CD4-positive, alpha-beta T cell treated with Interleukin-17A for 1 hour (primary cell): Measurements from ENCODE around the gene VSTM4.

Experiments used
- DNase-seq: peaks from one replicate; pipeline ENCODE4 v3.0.0-alpha.2; 2020

The VSTM4 gene, protein sequence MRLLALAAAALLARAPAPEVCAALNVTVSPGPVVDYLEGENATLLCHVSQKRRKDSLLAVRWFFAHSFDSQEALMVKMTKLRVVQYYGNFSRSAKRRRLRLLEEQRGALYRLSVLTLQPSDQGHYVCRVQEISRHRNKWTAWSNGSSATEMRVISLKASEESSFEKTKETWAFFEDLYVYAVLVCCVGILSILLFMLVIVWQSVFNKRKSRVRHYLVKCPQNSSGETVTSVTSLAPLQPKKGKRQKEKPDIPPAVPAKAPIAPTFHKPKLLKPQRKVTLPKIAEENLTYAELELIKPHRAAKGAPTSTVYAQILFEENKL

DNA sequence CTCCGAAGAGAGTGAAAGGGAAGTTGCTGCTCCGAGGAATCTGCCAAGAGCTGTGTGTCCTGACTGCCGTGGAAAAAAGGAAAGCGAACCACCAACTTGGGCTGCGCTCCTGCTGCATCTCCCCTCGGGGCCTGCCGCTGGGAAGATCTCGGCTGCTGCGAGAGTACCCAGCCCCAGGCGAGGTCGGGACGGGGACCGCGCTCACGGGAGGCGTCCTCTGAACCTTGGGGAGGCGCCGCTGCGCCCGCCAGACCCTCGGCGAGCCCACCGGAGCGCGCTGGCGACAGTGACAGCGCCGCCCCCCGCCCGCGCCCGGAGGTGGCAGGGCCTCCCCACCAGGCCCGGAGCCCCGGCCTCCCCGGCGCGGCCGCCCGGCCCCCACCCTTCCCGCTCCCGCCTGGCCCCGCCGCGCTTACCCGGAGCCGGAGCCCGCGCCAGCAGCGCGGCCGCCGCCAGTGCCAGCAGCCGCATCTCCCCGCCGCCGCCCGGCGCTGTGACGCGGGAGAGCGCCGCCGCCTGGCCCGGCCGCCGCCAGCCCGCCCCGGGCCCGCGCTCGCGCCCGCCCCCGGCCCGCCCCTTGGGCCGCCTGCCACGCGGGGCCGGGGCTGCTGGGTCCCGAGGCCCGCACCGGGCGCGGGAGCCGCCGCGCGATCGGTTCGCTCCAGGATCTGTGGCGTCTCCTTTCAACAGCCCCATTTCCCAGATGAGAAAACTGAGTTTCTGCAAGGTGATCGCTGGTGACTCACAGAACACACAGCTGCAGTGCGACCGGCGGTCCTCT, at the start of gene VSTM4:
Gene VSTM4, minus strand, starts transcription at position 508 of the 781 bp plus-strand sequence. Its CDS starts 37 bp downstream, at position 471.
- no peak for DNase-seq

DNA sequence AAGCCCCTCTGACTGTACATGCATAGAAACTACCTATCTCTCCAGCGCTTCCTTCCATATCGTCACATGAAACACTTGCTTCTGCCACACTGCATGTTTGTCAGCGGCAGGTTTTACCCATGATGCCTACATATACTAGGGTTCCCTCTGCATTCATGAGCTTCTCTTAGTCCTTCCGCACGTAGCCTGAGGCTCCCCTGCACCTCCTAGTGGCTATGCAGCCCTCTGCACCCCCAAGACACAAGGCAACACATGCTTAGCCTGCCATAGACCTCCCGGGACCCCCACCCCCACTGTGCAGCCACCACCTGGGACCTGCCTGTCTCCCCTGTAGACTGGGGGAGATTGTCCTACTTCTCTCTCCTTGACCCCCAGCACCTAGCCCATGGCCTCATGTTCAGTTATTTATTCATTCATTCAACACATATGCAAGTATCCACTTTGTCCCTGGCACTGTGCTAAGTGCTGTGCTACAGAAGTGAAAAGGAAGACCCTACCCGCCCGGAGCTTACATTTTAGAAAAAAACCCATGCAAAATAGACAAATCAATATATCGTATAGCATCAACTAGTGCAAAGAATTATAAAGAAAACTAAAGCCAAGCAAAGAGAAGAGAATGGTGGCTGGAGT, 49.4 kb upstream of the VSTM4 start:
- peak; percentile 42 for DNase-seq

DNA sequence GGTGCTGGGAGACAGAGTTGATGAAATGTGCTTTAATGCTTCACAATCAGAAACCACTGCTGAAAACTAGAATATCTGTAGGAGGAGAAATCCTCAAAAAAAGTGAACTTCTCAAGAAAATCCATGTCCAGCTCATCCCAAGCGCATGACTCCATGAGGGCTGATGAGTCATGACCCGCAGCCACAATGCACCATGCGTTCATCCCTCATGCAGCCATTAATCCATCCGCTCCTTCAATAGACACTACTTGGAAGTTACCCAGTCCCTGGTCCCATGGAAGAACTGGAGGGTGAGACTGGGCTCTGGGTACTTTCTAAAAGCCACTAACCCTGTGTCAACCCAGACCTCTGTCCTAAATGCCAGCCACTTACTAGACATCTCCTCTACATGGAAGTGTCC, 48.4 kb upstream of the VSTM4 start:
- DNase-seq = no peak

DNA sequence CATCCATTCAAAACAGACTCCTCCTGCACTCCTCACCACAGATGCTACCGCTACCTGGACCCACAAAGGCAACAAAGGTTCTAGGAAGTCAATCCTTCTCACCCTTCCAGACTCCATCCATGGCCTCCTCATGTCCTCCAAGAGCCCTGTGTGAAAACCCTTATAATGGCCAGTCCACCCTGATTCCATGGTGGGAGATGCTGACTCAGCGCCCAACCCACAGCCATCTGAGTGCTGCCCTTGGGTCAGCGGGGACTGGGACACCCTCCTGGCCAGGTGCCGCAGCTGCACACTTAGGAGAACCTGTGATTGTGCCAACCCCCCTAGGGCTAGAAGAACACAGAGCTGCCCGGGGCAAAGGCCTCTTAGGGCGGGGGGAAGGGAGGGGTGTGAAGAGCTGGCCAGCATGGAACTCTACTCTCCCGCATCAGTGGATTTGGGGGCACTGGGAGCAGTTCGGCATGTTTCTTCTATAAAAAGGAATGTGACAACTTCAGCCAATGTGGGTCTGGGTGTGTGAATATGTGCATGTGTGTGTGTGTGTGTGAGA, 47.5 kb upstream of the VSTM4 start:
- DNase-seq = no peak

DNA sequence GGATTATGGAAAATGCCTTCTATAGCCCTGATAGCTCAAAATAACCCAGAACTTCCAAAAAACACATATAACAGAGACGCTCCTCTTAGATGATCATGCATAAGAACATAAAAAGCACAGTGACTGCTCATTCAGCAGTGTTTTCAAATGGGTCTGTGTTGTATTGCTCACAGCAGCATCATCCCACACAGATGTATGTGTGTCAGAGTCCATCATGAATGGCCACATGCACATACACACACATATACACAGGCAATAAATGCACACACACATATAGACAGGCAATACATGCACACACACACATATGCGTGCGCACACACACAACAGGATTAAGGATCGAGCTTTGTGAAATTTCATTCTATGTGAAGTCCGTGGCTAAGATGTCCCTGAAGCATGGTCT, 46.7 kb upstream of the VSTM4 start:
- DNase-seq = no peak

DNA sequence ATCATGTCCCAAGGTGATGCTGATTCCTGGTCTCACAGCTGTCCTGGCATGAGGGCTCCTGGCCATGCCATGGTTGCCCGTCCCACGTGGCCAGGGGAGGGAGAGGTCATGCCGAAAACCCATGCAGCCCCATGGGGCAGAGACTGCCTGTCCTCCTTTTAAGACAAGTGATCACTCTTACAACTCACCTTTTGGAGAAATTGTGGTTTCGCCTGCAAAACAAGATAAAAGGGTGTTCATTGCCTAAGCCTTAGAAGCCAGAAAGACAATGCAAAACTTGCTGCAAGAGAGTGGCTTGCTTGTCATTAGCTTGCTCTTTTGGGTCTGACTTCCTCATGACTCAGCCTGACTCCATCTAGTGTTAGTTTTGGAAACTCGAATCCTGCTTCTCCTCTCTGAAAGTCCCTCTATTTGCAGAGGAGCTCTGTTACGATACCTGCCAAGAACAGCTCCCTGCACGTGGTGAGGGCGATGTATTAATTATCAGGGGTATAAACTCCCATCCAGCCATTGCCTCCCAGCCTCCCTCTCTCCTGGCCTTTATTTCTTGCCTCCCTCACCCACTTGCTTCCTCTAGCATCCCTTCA, 46.2 kb upstream of the VSTM4 start:
- no peak for DNase-seq

DNA sequence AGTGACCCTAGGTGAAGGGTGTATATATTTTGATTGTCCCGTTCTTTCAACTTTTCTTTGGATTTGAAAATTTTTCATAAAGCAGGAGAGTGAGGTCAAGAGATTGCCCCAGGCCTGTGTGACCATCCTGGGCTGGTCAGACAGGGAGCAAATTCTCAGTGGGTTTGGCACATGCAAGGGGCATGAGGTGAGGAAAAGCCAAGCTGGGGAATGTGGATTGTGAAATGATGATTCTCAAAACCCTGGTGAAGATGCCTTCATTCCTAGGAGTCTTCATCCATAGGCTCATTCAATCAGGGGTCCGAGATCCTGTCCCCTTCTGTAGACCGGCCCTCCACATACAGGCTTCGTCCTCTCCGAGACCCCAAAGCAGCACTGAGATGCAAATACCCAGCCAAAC, 45.5 kb upstream of the VSTM4 start:
- no peak for DNase-seq

DNA sequence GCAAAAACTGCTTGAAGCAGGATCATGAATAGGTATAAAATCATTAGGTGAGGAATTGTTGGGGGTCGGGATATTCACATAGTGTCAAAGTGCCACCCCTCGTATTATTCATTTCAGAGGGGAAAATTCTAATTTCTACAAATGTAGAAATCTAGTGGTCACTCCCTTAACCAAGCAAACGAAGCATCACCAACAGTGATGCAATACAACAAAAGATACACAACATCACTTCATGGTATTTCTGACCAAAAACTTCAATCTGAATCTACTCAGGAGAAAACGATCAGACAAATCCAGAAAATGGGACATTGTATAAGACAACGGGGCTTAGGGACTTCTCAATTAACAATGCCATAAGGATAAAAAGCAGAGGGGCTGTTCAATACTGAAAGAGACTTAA, 44.8 kb upstream of the VSTM4 start:
- DNase-seq = no peak

DNA sequence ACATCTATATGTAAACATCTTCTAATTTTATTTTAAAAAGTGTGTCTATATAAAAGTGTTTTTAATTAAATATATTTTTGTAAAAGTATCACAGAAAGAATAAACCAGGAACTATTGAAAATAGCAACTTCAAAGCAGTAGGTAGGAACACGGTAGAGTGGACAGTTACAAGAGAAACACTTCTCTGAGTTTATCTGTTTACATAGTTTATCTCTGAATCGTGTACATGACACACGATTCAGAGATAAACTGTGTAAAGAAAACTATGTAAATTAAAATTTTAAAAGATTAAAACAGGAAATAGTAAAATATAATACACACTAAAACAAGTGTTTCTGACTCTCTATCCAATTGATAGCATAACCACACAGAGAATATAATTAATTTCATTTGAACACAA, 43.6 kb upstream of the VSTM4 start:
- no peak for DNase-seq

DNA sequence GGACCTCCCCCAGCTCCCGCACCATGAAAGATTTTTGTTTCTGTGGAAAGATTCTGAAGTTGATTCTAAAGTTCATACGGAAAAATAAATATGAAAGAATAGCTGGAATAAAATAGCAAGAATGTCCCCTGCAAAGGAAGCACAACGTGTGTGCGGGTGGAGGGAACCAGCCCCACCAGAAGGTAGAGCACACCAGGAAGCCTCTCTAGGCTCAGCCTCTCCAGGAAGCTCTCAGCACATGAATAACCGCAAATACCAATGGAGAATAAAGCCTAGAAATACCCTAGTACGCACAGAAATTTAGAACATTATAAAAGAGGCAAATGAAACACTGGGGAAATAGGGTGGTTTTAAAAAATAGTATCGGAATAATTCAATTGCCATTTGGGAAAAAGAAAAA, 43.1 kb upstream of the VSTM4 start:
- DNase-seq = no peak

DNA sequence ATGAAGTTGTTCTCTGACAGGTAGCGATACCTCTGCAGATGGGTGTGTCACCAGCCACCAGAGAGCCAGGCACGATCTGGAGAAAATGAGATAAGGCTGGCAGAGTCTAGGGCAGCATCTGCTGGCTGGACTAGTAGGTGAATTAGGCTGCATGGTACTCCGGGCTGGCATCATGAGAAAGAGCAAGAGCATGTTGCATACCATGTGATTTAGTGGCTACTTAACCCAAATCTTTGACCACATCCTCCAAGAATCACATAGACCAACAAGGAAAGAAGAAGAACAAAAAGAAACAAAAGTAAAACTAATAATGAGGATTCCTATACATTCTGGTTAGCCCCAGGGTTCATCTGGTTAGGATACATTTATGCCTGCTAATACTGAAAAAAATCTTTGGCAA, 41.9 kb upstream of the VSTM4 start:
- peak; percentile 3 for DNase-seq

DNA sequence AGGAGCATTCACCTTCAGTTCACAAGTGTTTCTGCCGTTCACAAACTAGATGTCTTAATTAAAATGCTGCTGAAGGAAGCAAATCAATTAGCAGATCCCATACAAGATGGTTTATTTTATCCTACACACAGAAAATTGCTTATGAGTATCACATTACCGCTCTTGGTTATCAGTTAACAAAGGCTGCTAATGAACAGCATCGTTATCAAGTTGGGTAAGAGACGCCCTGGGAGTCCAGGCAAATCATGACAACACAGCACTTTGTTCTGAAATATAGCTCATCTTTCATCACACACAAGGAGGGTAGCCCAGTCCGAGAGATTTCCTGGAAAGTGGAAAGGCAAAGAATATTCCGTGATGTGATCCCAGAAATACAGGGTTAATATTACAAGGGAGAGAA, 39.3 kb upstream of the VSTM4 start:
- no peak for DNase-seq

DNA sequence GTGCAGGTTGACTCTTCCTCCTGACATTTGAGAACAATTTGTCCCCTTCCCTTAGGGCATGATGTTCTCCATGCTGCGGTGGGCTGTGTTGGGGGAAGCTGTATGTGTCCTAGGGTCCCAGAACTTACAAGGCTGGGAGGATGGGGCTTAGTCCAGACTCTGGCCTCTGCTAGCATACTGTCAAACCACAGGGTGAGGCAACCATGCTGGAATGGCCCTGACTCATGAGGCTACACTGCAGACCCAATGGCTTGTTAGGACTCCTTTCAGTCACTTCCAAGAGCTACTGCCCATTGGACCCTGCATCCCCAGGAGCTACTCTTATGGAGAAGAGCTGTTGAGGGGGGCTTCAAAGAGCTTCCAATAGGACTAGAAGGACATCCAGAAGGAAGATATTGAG, 38.6 kb upstream of the VSTM4 start:
- no peak for DNase-seq

DNA sequence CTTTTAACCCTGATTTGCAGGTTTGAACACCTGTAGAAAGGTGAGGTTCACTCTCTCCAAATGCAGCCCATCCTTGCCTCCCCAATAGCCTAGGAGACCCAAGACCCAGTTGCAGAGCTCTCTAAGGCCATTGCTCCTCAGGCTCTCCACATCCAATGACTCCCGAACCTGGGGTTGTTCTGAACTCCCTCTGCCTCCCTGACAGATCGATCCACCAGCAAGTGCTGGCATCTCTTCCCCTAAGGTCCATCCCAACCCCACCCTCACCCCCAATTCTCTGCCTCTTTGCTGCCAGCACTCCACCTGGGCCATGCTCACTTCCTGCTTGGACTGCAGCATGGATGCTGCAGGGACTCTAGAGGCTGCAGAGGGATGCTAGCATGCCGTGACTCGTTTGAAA, 37.8 kb upstream of the VSTM4 start:
- DNase-seq = no peak

DNA sequence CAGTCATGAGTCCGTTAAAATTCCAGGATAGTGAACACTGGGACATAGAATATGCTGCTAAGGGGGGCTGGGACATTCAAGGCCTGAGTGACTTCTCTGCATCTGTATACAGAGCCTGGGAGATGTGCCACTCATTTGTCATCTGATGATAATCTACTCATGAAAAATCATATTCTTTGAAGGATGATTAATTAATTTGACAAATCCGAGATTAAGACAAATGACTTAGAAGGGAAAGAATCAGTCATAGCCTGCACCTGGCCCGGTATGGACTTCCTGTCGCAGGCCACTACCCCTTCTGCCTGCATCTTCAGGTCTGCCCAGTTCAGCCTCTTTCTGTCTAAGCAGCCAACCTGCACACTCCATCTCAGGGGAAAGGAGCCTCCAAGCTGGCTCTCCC, 37.3 kb upstream of the VSTM4 start:
- no peak for DNase-seq

DNA sequence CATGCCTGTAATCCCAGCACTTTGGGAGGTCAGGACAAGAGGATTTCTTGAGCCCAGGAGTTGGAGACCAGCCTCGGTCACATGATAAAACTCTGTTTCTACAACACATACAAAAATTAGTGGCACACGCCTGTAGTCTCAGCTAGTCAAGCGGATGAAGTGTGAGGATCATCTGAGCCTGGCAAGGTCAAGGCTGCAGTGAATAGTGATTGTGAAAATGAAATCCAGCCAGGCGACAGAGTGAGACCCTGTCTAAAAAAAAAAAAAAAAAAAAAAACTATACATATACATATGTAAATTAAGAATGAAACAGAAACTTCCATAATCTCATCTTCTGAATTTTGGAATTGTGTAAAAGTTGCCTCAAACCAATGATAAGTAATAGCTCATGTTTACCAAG, 36.7 kb upstream of the VSTM4 start:
- no peak for DNase-seq

DNA sequence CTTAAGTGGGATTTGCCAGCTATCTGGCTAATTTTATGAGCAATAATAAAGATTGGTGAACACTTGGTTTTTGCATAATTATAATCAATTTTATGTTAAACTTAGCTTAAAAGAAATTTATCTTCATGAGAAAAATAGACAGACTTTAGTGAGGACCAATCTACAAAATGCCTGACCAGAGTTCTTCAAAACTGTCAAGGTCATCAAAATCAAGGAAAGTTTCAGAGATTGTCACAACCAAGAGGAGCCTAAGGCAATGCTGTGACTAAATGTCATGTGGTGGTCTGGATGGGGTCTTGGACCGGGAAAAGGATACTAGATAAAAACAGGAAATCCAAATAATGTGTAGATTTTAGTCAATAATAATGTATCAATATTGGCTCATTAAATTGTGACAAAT, 36.2 kb upstream of the VSTM4 start:
- DNase-seq = no peak

DNA sequence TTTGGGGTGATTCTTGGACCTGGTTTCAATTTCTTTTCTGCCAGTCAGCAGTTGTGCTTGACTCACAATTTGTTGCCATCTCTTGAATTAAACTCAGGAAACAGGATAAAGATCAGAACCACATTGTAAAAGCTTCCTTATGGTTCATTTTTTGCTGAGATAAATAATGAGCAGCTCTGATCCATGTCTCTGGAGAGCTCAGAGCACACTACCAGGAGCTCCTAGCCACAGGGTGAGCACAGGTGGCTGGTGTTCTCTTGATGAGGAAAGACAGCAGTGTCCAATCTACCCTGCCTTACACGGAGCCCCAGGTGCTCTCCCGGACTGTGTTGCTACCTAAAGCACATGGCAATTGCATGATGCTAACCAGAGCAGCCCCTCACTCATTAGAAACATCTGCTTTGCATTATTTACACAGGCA, 35.7 kb upstream of the VSTM4 start:
- DNase-seq = no peak

DNA sequence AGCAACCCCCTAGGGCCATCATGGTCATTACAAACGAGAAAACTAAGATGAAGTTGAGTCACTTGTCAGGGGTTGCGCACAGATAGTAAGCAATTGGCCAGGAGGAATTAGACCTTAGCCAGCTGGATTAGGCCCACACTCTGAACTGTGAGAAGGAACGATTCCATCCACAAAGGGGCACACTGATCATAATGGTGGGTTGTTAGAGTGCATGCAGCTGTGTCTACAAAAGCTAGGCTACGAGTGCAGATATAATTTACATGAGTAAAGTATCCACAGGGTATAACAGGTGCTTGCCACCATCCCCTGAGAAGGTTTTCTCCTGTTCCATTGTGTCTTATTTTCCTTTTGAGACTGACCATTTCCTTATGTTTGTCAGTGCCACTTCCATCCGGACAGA, 35.1 kb upstream of the VSTM4 start:
- no peak for DNase-seq

DNA sequence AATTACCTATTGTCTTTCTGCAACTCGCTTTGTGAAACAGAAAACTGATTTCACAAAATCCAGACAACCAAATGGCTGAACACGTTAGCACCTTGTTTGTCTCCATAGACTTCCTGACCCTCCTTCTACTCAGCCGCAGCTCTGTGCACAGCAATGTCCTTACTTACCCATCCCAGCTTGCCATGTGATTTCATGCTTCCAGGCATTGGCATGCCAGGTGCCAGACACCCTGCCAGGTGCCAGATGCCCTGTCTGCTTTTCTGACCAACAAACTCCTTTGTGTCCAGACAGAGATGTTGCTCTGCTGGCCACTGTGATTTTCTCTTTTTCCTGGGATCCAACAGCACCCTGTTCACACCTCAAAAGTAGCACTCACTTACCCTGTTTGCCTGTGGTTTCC, 34.6 kb upstream of the VSTM4 start:
- no peak for DNase-seq

DNA sequence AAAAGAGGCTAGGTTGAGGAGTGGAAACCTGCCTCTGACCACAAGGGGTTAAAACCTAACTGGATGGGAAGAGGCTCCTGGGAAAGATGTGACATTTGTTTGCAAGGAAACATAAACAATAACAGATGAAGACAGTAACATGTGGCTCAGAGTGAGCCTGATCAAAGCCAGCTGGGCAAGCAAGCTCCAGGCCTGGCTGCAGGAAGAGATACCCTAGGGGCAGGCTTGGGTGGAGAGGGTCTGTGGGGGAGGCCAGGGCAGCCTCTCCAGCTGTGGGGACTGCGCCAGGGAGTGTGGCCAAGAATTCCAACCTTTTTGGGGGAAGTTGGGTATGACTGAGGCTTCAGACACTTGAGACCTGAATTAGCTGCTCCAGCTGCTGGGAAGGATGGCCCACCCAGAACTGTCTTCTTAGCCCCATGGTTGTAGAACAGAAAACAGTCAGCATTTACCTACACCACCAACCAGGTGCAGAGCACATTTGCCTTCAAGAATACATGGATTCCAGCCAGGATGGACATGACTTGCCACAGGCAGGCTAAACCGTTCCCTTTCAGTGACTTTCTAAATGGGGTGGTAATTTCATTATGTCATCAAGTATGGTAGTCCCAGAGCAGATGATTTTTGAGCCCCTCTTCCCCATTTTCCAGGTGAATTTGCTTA, 28.9 kb upstream of the VSTM4 start:
- no peak for DNase-seq

DNA sequence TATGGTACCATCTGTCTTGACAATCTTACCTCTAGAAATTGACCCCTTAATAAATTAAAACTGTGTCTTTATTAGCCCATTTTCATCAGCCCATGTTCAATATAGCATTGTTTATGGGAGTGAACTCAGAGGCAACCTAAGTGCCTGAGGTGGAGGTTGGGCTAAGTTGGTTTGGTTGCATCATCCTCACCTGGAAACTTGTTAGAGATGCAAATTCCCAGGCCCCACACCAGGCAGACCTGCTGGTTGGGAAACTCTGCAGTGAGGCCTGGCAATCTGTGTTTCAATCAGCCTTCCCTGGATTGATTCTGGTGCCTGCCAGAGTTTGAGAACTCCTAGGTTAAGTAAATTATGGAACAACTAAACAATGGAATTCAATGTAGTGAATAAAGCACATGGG, 27.9 kb upstream of the VSTM4 start:
- no peak for DNase-seq
